Measurements from ENCODE around the gene SUMO3.

The SUMO3 gene

GRCh38 chr21:44766818-44767354, 51.0 kb downstream of the SUMO3 start:
- no peak for FAIRE-seq
- peak; percentile 25 for DNase-seq (ENCODE audit: insufficient read length)
- TF ChIP-seq POLR2A (IDR thresholded peaks at IDR 0.05; ENCODE audit: low read depth, low read length) (no peak), TAF1 (IDR thresholded peaks at IDR 0.05; ENCODE audit: borderline replicate concordance, low read depth, low read length) (no peak), POLR2AphosphoS5 (IDR thresholded peaks at IDR 0.05; ENCODE audit: low read depth, low read length) (no peak)

- FAIRE-seq (no peak), DNase-seq (ENCODE audit: insufficient read length) (no peak)
- TF ChIP-seq POLR2AphosphoS5 (IDR thresholded peaks at IDR 0.05; ENCODE audit: low read depth, low read length) (no peak), POLR2A (IDR thresholded peaks at IDR 0.05; ENCODE audit: low read depth, low read length) (no peak), TAF1 (IDR thresholded peaks at IDR 0.05; ENCODE audit: borderline replicate concordance, low read depth, low read length) (no peak)
These were observed 51.6 kb downstream of the SUMO3 start for GRCh38 chr21:44766014-44766817.

GRCh38 chr21:44765231-44766013, 52.4 kb downstream of the SUMO3 start:
- TF ChIP-seq TAF1 (IDR thresholded peaks at IDR 0.05; ENCODE audit: borderline replicate concordance, low read depth, low read length): no peak
- TF ChIP-seq POLR2AphosphoS5 (IDR thresholded peaks at IDR 0.05; ENCODE audit: low read depth, low read length): no peak
- no peak for TF ChIP-seq POLR2A (IDR thresholded peaks at IDR 0.05; ENCODE audit: low read depth, low read length)
- DNase-seq (ENCODE audit: insufficient read length) (peak; percentile 32), FAIRE-seq (no peak)

GRCh38 chr21:44764319-44765230, 53.3 kb downstream of the SUMO3 start:
- DNase-seq (ENCODE audit: insufficient read length) (peak; percentile 41), FAIRE-seq (no peak)
- TF ChIP-seq TAF1 (IDR thresholded peaks at IDR 0.05; ENCODE audit: borderline replicate concordance, low read depth, low read length): no peak
- TF ChIP-seq POLR2A (IDR thresholded peaks at IDR 0.05; ENCODE audit: low read depth, low read length): no peak
- no peak for TF ChIP-seq POLR2AphosphoS5 (IDR thresholded peaks at IDR 0.05; ENCODE audit: low read depth, low read length)

- DNase-seq (ENCODE audit: insufficient read length) (no peak), FAIRE-seq (no peak)
- TF ChIP-seq POLR2AphosphoS5 (IDR thresholded peaks at IDR 0.05; ENCODE audit: low read depth, low read length) (no peak), TAF1 (IDR thresholded peaks at IDR 0.05; ENCODE audit: borderline replicate concordance, low read depth, low read length) (no peak), POLR2A (IDR thresholded peaks at IDR 0.05; ENCODE audit: low read depth, low read length) (no peak)
These were observed 54.2 kb downstream of the SUMO3 start for GRCh38 chr21:44763451-44764318.

GRCh38 chr21:44763050-44763378, 54.8 kb downstream of the SUMO3 start:
- FAIRE-seq (no peak), DNase-seq (ENCODE audit: insufficient read length) (no peak)
- TF ChIP-seq TAF1 (IDR thresholded peaks at IDR 0.05; ENCODE audit: borderline replicate concordance, low read depth, low read length): no peak
- no peak for TF ChIP-seq POLR2A (IDR thresholded peaks at IDR 0.05; ENCODE audit: low read depth, low read length)
- TF ChIP-seq POLR2AphosphoS5 (IDR thresholded peaks at IDR 0.05; ENCODE audit: low read depth, low read length): no peak

GRCh38 chr21:44762221-44763049, 55.4 kb downstream of the SUMO3 start:
- no peak for FAIRE-seq
- TF ChIP-seq POLR2A (IDR thresholded peaks at IDR 0.05; ENCODE audit: low read depth, low read length): no peak
- no peak for TF ChIP-seq POLR2AphosphoS5 (IDR thresholded peaks at IDR 0.05; ENCODE audit: low read depth, low read length)
- no peak for TF ChIP-seq TAF1 (IDR thresholded peaks at IDR 0.05; ENCODE audit: borderline replicate concordance, low read depth, low read length)
- peak; percentile 25 for DNase-seq (ENCODE audit: insufficient read length)

GRCh38 chr21:44761747-44762208, 56.1 kb downstream of the SUMO3 start:
- no peak for TF ChIP-seq POLR2A (IDR thresholded peaks at IDR 0.05; ENCODE audit: low read depth, low read length)
- no peak for TF ChIP-seq POLR2AphosphoS5 (IDR thresholded peaks at IDR 0.05; ENCODE audit: low read depth, low read length)
- FAIRE-seq (no peak), DNase-seq (ENCODE audit: insufficient read length) (no peak)

- DNase-seq (ENCODE audit: insufficient read length) (peak; percentile 49), FAIRE-seq (no peak)
- TF ChIP-seq TAF1 (IDR thresholded peaks at IDR 0.05; ENCODE audit: borderline replicate concordance, low read depth, low read length) (no peak), POLR2AphosphoS5 (IDR thresholded peaks at IDR 0.05; ENCODE audit: low read depth, low read length) (no peak), POLR2A (IDR thresholded peaks at IDR 0.05; ENCODE audit: low read depth, low read length) (no peak)
These were observed 56.7 kb downstream of the SUMO3 start for GRCh38 chr21:44761011-44761729.
